ENCODE data around the gene TRAPPC3. TPM values are rescaled to one million over a fixed set of nuclear protein-coding genes. Genes with fewer than 3 reads are reported as not detected.

TRAPPC3 gene
- total RNA-seq, 2 experiments from 2014 or later, result 50.3 to 60.4 TPM

- BruUV-seq (replicated peaks), result no TSS peak
- no peak overlapping the region for H2AFZ ChIP-seq (ENCODE audit: low read length)
- peak overlapping the region; percentile 97 for H3K4me3 ChIP-seq (ENCODE audit: low read depth, low read length, poor library complexity, severe bottlenecking)
- DNase-seq (ENCODE audit: low spot score), result no peak
- peak overlapping the region; percentile 95 for H3K4me2 ChIP-seq (ENCODE audit: low read length)
- POLR2A ChIA-PET, result no interaction called here
- H3K9me3 ChIP-seq (ENCODE audit: low read length), result no peaks in the 10 kb centered on the region
- intact Hi-C loops (cut with micrococcal nuclease; ENCODE audit: unreplicated experiment), result no loop called here
- H3K9me2 ChIP-seq (ENCODE audit: insufficient read depth, low read length), result no peaks in the 10 kb centered on the region
- peaks cover 69% of the 10 kb centered on the region for H3K4me1 ChIP-seq (ENCODE audit: insufficient read depth, low read length, poor library complexity, severe bottlenecking)
- CTCF ChIA-PET (ENCODE audit: unreplicated experiment), result interaction anchor here (0.6 kb wide), 1 partner anchor 211 kb away, joined by 5 read pairs; no protein-coding TSS in a partner anchor
- H3K27ac ChIP-seq (ENCODE audit: low read depth, low read length, poor library complexity, severe bottlenecking), result peak overlapping the region; percentile 61
- TF ChIP-seq EZH2phosphoT487 (IDR thresholded peaks at IDR 0.05; ENCODE audit: borderline replicate concordance, low read depth, low read length), result no peak
- TF ChIP-seq, protein P1, sequence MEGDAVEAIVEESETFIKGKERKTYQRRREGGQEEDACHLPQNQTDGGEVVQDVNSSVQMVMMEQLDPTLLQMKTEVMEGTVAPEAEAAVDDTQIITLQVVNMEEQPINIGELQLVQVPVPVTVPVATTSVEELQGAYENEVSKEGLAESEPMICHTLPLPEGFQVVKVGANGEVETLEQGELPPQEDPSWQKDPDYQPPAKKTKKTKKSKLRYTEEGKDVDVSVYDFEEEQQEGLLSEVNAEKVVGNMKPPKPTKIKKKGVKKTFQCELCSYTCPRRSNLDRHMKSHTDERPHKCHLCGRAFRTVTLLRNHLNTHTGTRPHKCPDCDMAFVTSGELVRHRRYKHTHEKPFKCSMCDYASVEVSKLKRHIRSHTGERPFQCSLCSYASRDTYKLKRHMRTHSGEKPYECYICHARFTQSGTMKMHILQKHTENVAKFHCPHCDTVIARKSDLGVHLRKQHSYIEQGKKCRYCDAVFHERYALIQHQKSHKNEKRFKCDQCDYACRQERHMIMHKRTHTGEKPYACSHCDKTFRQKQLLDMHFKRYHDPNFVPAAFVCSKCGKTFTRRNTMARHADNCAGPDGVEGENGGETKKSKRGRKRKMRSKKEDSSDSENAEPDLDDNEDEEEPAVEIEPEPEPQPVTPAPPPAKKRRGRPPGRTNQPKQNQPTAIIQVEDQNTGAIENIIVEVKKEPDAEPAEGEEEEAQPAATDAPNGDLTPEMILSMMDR (conservative IDR thresholded peaks at IDR 0.05; ENCODE audit: low read length), result no peak
- peaks cover 11% of the 10 kb centered on the region; the same call in 1 of the 2 replicates for H3K36me3 ChIP-seq (ENCODE audit: insufficient read depth, low read length)
- peaks cover 68% of the 10 kb centered on the region for H3K79me2 ChIP-seq (ENCODE audit: insufficient read depth, low read depth, low read length)
- peaks cover 12% of the 10 kb centered on the region; the same call in 1 of the 2 replicates for H4K20me1 ChIP-seq (ENCODE audit: insufficient read depth, low read length)
Measured at GRCh38 chr1:36157973-36158826, 8.9 kb upstream of the TRAPPC3 start.

DNA sequence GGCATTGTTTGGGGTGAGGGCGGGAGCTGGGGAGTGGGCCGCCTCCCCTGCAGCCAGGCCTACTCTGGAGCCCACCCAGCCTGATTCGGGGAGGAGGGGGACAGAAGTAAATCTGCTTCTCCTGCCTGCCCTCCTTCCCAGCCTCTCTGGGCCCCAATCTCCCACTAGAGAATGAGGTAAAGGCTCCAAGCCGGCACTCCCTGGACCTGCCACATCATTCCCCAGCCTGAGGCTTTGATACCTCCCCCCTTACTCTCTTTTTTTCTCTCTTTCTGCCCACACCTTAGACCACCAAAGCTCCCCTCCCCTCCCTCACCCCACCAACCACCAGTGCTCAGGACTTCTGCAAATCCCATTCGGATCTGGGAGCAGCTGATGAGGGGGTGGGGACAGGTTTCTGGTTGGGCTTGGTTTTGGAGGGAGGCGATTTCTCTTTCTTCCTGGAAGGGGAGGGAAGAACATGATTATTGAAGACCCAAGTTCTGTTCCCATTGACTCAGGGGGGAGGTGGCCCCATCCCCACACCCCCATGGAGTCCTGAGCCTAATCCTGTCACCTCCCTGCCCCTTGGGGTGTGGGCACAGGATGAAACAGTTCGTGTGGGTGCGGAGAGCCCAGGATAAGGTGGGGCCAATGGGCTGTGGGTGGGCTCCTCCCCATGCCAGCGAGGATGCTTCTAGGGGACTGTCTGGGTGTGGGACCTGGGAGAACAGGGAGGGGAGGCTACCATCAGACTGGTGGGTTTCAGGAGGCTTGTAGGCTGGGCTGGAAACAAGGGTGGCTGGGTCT, 8.0 kb upstream of the TRAPPC3 start:
- BruUV-seq (replicated peaks), result no TSS peak
- TF ChIP-seq, protein P1 (conservative IDR thresholded peaks at IDR 0.05; ENCODE audit: low read length), result no peak
- TF ChIP-seq EZH2phosphoT487 (IDR thresholded peaks at IDR 0.05; ENCODE audit: borderline replicate concordance, low read depth, low read length), result no peak
- Histone ChIP-seq H3K4me3 (ENCODE audit: low read depth, low read length, poor library complexity, severe bottlenecking) (peak overlapping the region; percentile 97), H2AFZ (ENCODE audit: low read length) (no peak overlapping the region; the same call in 1 of the 2 replicates), H3K4me2 (ENCODE audit: low read length) (peak overlapping the region; percentile 95), H3K9me3 (ENCODE audit: low read length) (no peaks in the 10 kb centered on the region), H4K20me1 (ENCODE audit: insufficient read depth, low read length) (peaks cover 12% of the 10 kb centered on the region; the same call in 1 of the 2 replicates), H3K27ac (ENCODE audit: low read depth, low read length, poor library complexity, severe bottlenecking) (peak overlapping the region; percentile 61), H3K36me3 (ENCODE audit: insufficient read depth, low read length) (peaks cover 6% of the 10 kb centered on the region; the same call in 1 of the 2 replicates), H3K79me2 (ENCODE audit: insufficient read depth, low read depth, low read length) (peaks cover 60% of the 10 kb centered on the region), H3K4me1 (ENCODE audit: insufficient read depth, low read length, poor library complexity, severe bottlenecking) (peaks cover 72% of the 10 kb centered on the region), H3K9me2 (ENCODE audit: insufficient read depth, low read length) (no peaks in the 10 kb centered on the region)
- ChIA-PET POLR2A (interaction anchor here (0.6 to 0.8 kb wide), 2 partner anchors 30 to 38 kb away, joined by 3 to 4 read pairs; no protein-coding TSS in a partner anchor), CTCF (ENCODE audit: unreplicated experiment) (interaction anchor here (0.6 kb wide), 1 partner anchor 212 kb away, joined by 5 read pairs; no protein-coding TSS in a partner anchor)
- DNase-seq (ENCODE audit: low spot score), result no peak
- intact Hi-C loops (cut with micrococcal nuclease; ENCODE audit: unreplicated experiment), result no loop called here
